GM18907 (cell line): ENCODE data around the gene MIS18A.
"Not testable (repeated sequence)": the region's sequence is repeated elsewhere in the genome, so short reads cannot be mapped to it uniquely, and the experiment has no call there.

Experiments used
- ATAC-seq: cut with Tn5 transposase; IDR thresholded peaks from one replicate; pipeline ENCODE4 v1.9.1; 2021; ENCODE audit warnings: mild to moderate bottlenecking, moderate library complexity; ENCODE audit not compliant: unreplicated experiment

Gene MIS18A

GRCh38 chr21:32278518-32279376 is at the start of gene MIS18A:
Gene MIS18A, minus strand, starts transcription at chr21:32279049. Its CDS starts 35 bp downstream, at chr21:32279014.
- ATAC-seq: peak; percentile 93

- no peak for ATAC-seq
These were observed 49.7 kb upstream of the MIS18A start for GRCh38 chr21:32328595-32328994.

DNA sequence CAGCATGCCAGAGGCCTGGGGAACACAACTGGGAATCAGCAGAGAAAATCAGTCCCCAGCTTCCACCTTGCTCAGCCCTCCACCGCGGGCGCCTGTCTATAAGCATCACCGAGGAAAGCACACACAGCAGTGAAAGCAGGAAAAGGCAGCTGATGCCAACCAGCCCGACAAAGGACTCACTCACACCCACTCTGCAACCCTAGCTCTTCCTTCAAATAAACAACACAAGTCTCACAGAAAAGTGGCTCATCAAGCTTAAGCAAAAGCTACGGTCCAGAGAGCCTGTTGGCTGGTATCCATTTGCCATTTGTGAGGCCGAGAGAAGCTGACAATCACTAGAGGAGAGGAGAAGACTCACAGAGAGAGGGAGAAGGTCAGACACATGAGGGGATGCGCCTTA is 46.9 kb upstream of the MIS18A start:
- ATAC-seq: no peak

- no peak for ATAC-seq
These were observed 43.8 kb upstream of the MIS18A start for GRCh38 chr21:32322676-32323075.

DNA sequence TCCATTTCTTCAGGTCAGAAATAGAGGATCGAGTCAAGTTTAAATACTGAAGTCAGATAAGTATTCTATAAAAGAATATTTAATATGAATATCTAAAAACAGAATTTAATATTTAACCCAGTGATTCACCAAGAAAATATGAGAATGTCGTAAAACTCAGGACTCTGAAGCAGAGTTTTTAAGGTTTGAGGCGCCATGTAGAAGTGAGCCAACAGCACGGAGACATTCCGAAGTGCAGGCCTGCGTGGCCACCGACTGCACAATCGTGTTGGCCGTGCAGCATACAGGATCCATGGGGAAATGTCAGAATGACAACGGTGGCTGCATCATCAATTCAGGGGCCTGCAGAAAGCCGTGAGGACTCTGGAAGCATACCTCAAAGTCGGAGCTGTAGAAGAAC is 43.3 kb upstream of the MIS18A start:
- no peak for ATAC-seq

DNA sequence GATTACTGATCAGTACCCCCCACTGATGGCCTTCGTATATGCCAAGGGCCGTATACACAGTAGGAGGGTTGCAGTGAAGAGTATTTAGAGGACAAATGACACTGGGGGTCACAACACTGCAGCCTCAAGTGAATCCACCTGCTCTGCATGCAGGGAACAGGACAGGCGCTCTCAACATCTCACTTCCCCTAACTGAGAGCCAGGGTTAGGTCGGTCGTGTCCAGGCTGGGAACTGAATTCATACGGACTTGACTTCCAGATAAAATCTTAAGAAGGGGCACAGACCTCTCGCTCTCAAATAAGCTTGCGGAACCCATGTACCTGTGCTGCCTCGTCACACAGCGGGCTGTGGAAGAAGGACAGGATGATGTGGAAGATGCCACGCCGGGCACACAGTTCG is 42.6 kb upstream of the MIS18A start:
- ATAC-seq: no peak

GRCh38 chr21:32320726-32321125 is 41.9 kb upstream of the MIS18A start:
- no peak for ATAC-seq

- ATAC-seq: no peak
These were observed 41.2 kb upstream of the MIS18A start for GRCh38 chr21:32320059-32320458.

DNA sequence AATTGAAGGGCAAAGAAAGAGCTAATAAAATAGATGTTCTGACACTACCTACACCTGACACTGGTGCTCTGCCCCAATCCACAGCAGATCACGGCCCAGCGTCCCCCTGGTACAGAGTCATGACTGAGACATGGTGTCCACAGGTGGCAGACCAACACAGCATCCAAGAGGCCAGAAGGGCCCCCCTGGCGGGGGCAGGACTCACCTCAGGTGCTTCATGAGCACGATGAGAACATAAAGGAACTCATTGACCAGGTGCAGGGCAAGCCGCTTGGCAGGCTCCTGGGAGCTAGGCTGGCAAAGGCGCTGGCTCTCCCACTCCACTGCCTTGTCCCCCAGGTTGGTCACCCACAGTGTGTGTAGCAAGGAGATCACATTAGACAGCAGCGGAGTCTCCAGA is 40.2 kb upstream of the MIS18A start:
- ATAC-seq: no peak

DNA sequence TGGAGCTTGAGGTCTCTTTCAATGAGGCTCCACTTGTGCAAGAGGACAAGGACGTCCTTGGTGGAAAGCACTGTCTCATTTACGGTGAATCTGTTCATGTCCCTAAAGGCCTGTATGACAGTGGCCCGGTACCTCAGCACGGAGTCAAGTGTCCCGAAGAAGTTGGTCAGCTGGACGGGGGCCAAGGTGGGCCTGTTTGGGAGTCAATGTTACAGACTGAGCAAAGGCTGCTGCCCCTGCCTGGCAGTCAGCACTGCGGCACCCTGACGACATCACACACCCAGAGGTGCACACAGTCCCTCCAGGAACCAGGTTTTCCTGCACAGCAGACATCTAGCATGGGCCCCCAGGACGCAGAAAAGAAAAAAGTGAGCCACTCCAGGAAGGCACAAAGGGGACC is 38.9 kb upstream of the MIS18A start:
- no peak for ATAC-seq

DNA sequence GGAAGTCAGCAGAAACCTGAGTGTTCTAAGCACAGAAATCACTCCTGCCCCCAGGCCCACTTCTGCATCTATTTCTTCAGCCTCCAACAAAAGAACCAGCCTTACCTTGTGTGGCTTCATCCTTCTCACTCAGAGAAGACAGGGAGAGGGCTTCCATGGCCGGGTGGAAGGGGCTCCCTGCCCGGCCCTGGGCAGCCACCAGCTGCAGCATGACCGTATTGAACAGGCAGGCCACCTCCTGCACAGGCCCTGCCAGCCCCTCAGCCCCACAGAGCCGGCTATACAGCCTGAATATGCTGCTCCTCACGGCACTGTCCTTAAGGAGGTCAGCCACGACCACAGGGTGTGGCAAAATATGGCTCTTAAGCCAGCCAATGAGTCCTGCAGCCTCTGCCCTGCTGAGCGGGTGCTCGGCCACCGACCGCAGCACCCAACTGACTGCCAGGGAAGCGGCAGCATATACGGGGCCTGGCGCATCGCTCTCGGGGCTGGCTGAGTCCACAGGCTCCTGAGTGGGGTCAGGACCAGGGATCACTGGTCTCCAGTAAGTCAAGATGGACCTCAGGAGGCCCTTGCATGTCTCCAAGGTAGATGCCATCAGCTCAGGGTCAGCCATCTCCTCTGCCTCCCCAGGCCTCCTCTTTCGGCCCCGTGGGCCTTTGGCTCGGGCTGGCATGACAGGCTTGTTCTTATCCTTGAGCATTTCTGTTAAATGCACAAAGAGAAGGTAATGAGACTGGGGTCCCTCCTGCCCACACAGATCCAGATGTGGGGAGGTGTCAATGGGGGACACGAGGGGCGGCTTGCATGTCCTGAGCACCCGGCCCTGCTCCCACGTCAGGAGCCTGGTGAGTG is 37.7 kb upstream of the MIS18A start:
- no peak for ATAC-seq

GRCh38 chr21:32315511-32316281 is 36.8 kb upstream of the MIS18A start:
- no peak for ATAC-seq

- ATAC-seq: no peak
These were observed 36.0 kb upstream of the MIS18A start for GRCh38 chr21:32314806-32315205.

- no peak for ATAC-seq
These were observed 34.1 kb upstream of the MIS18A start for GRCh38 chr21:32312976-32313375.

DNA sequence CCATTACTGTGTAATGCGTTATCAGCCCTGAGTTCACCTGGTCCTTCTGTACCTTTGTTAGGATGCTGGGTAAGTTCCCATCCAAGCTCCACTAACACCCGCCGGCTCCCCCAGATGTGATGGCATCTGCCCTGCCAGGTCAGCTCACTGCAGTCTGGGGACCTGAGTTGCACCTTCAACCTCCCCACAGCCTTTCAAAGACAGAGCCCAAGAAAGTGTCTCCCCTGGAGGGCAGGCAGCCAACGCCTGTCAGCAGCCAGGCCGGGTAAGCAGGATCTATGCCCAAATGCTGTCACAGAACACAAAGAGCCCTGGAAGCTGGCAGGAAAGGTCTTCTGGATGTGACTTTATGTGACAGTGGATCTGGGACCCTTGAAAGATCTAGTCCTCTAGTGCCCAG is 33.5 kb upstream of the MIS18A start:
- ATAC-seq: no peak

GRCh38 chr21:32311621-32312020 is 32.8 kb upstream of the MIS18A start:
- no peak for ATAC-seq

GRCh38 chr21:32310976-32311375 is 32.1 kb upstream of the MIS18A start:
- ATAC-seq: not testable (repeated sequence)

GRCh38 chr21:32309906-32310460 is 31.1 kb upstream of the MIS18A start:
- no peak for ATAC-seq

- ATAC-seq: no peak
These were observed 29.8 kb upstream of the MIS18A start for GRCh38 chr21:32308696-32309095.

DNA sequence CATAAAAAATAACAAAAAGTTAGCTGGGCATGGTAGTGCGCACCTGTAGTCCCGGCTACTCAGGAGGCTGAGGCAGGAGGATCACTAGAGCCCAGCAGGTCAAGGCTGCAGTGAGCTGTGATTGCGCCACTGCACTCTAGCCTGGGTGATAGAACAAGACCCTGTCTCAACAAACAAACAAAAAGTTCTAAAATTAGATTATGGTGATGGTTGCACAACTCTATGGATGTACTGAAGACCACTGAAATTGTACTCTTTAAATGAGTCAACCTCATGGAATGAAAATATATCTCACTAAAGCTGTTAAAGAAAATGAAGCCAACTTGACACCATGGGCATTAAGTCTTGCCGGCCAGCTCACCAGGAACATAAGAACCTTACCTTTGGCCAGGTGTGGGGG is 28.9 kb upstream of the MIS18A start:
- ATAC-seq: no peak
